ENCODE measurements around the gene MC2R. TPM values are rescaled to one million over a fixed set of nuclear protein-coding genes. Genes with fewer than 3 reads are reported as not detected.
"Not testable (repeated sequence)": the region's sequence is repeated elsewhere in the genome, so short reads cannot be mapped to it uniquely, and the experiment has no call there.

Gene MC2R
- total RNA-seq, 1 donor from 2014 or later = not detected

GRCh38 chr18:13871701-13872100, 43.6 kb downstream of the MC2R start:
- Histone ChIP-seq H3K4me3 (ENCODE audit: low read depth, low read length) (no peak overlapping the region), H3K36me3 (ENCODE audit: control insufficient read depth, insufficient read depth, low read length) (no peaks in the 10 kb centered on the region), H3K27me3 (ENCODE audit: control insufficient read depth, insufficient read depth, low read length) (peaks cover 12% of the 10 kb centered on the region)
- TF ChIP-seq CTCF (IDR thresholded peaks at IDR 0.05; ENCODE audit: insufficient read depth, low read length, poor library complexity, severe bottlenecking) = no peak
- no peak for DNase-seq (ENCODE audit: low read depth)

GRCh38 chr18:13868501-13869271, 46.6 kb downstream of the MC2R start:
- no peak for DNase-seq (ENCODE audit: low read depth)
- no peak for TF ChIP-seq CTCF (IDR thresholded peaks at IDR 0.05; ENCODE audit: insufficient read depth, low read length, poor library complexity, severe bottlenecking)
- H3K36me3 ChIP-seq (ENCODE audit: control insufficient read depth, insufficient read depth, low read length) = no peaks in the 10 kb centered on the region
- H3K27me3 ChIP-seq (ENCODE audit: control insufficient read depth, insufficient read depth, low read length) = peaks cover 12% of the 10 kb centered on the region
- H3K4me3 ChIP-seq (ENCODE audit: low read depth, low read length) = no peak overlapping the region

- not testable (repeated sequence) for DNase-seq (ENCODE audit: low read depth); H3K4me3 ChIP-seq (ENCODE audit: low read depth, low read length); H3K36me3 ChIP-seq (ENCODE audit: control insufficient read depth, insufficient read depth, low read length); H3K27me3 ChIP-seq (ENCODE audit: control insufficient read depth, insufficient read depth, low read length)
Measured at GRCh38 chr18:13862898-13863297, 52.4 kb downstream of the MC2R start.

GRCh38 chr18:13849791-13850190, 65.5 kb downstream of the MC2R start:
- DNase-seq (ENCODE audit: low read depth) = no peak
- H3K4me3 ChIP-seq (ENCODE audit: low read depth, low read length) = no peak overlapping the region
- no peaks in the 10 kb centered on the region for H3K27me3 ChIP-seq (ENCODE audit: control insufficient read depth, insufficient read depth, low read length)
- no peak for TF ChIP-seq CTCF (IDR thresholded peaks at IDR 0.05; ENCODE audit: insufficient read depth, low read length, poor library complexity, severe bottlenecking)
- no peaks in the 10 kb centered on the region for H3K36me3 ChIP-seq (ENCODE audit: control insufficient read depth, insufficient read depth, low read length)

GRCh38 chr18:13836559-13836958, 78.8 kb downstream of the MC2R start:
- no peak overlapping the region for H3K4me3 ChIP-seq (ENCODE audit: low read depth, low read length)
- DNase-seq (ENCODE audit: low read depth) = no peak
- TF ChIP-seq CTCF (IDR thresholded peaks at IDR 0.05; ENCODE audit: insufficient read depth, low read length, poor library complexity, severe bottlenecking) = no peak
- H3K27me3 ChIP-seq (ENCODE audit: control insufficient read depth, insufficient read depth, low read length) = no peaks in the 10 kb centered on the region
- H3K36me3 ChIP-seq (ENCODE audit: control insufficient read depth, insufficient read depth, low read length) = no peaks in the 10 kb centered on the region

GRCh38 chr18:13835202-13835601, 80.1 kb downstream of the MC2R start:
- TF ChIP-seq CTCF (IDR thresholded peaks at IDR 0.05; ENCODE audit: insufficient read depth, low read length, poor library complexity, severe bottlenecking) = no peak
- Histone ChIP-seq H3K27me3 (ENCODE audit: control insufficient read depth, insufficient read depth, low read length) (no peaks in the 10 kb centered on the region), H3K4me3 (ENCODE audit: low read depth, low read length) (no peak overlapping the region), H3K36me3 (ENCODE audit: control insufficient read depth, insufficient read depth, low read length) (no peaks in the 10 kb centered on the region)
- DNase-seq (ENCODE audit: low read depth) = no peak
